Kidney (tissue), 14 donors: ENCODE data around the gene DNMBP. TPM values are rescaled to one million over a fixed set of nuclear protein-coding genes. Genes with fewer than 3 reads are reported as not detected.

Source experiments
- DNase-seq, 5 donors: peaks; one replicate each; pipeline ENCODE4 v3.0.0-alpha.2; 2013 to 2020
- FAIRE-seq: peaks from 2 replicates; lab custom pipeline; 2012; peaks lifted over from hg19 to GRCh38; lab: Jason Lieb, UNC
- H3K27ac ChIP-seq, 2 donors: one replicate each; pipeline ENCODE4 v1.7.0; 2013; ENCODE audit warnings: low read depth in 2 of 2, low read length in 2 of 2, inconsistent platforms in 1 of 2
- H3K27me3 ChIP-seq: one replicate; pipeline ENCODE4 v1.7.1; 2013; ENCODE audit warnings: low read length, inconsistent platforms; ENCODE audit not compliant: control insufficient read depth, insufficient read depth
- H3K36me3 ChIP-seq, 3 donors: one replicate each; pipeline versions ENCODE4 v1.7.0 to v1.7.1; 2013; ENCODE audit warnings: low read length in 3 of 3, control low read depth in 1 of 3, inconsistent platforms in 1 of 3; ENCODE audit not compliant: insufficient read depth in 3 of 3, control insufficient read depth in 2 of 3
- H3K4me1 ChIP-seq, 3 donors: one replicate each; pipeline versions ENCODE4 v1.7.0 to v1.7.1; 2013; ENCODE audit warnings: low read length in 3 of 3, inconsistent platforms in 1 of 3, low read depth in 1 of 3; ENCODE audit not compliant: control insufficient read depth in 2 of 3, insufficient read depth in 2 of 3
- H3K4me3 ChIP-seq, 3 donors: one replicate each; pipeline versions ENCODE4 v1.7.0 to v1.8.1; 2013; ENCODE audit warnings: low read length in 3 of 3, control low read depth in 1 of 3, inconsistent platforms in 1 of 3
- H3K9ac ChIP-seq, 3 donors: one replicate each; pipeline versions ENCODE4 v1.7.0 to v1.7.1; 2013; ENCODE audit warnings: low read length in 3 of 3, control low read depth in 1 of 3, inconsistent platforms in 1 of 3
- H3K9me3 ChIP-seq, 3 donors: one replicate each; pipeline versions ENCODE4 v1.7.0 to v1.7.1; 2013; ENCODE audit warnings: low read length in 3 of 3, control low read depth in 1 of 3, inconsistent platforms in 1 of 3; ENCODE audit not compliant: control insufficient read depth in 2 of 3, insufficient read depth in 1 of 3
- intact Hi-C: fragments of 100-400 bp; cut with DNase I; formaldehyde crosslinking; loops from one replicate; pipeline ENCODE4 v1.11.1; 2022
- polyA plus RNA-seq: library from polyadenylated mRNA; stranded (reverse); fragments of 350-450 nt; fragmentation: Illumina TruSeq; extraction: RNeasy Lipid Tissue Mini Kit (QIAGEN cat#74804); gene quantifications from one replicate; pipeline ENCODE4 v1.2.3, GENCODE V29; 2014; ENCODE audit warnings: low read depth, low replicate concordance; ENCODE audit not compliant: insufficient read depth
- total RNA-seq: library from RNA; stranded (reverse); fragmentation: NEBNext Ultra II Directional; extraction: Animal tissue kit (Norgen Biotek cat#: 25700); gene quantifications from one replicate; pipeline ENCODE4 v1.2.1, GENCODE V29; 2021
- TF ChIP-seq, protein P1 (sequence below): IDR thresholded peaks from 3 replicates; pipeline ENCODE4 v1.5.1; 2012; ENCODE audit warnings: mild to moderate bottlenecking, moderate library complexity, borderline replicate concordance; ENCODE audit not compliant: insufficient read depth; ENCODE audit errors: extremely low read depth
- donor health status: control.
- donor health status: control.
- donor health status: control.
- donor health status: control.
- donor health status: control.
- donor health status: DM: yes; HTN: yes; CAD: no.
- donor health status: Normal renal cell carcinoma (clear cell type).

DNMBP gene
- total and polyA plus RNA-seq, 2 donors from 2014 or later, result 11.6 to 23.7 TPM

DNA sequence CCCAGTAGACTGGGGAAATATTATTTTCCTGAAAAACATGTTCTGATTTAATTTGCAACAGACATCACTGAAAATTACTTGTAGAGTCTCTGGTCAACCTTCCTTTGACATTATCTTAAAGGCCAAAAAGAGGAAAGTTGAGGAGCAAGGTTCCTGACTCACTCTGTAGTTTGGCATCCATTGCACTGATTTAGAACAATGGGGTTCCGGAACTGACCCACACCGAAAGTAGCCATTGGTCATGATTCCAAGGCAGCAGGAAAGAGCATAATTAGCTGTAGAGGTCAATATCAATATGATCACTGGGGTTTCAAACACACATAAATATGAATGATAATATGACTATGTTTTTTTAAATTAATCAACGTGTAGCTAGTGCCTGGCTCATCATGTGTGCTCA lies 65.8 kb downstream of the DNMBP start:
- Histone ChIP-seq H3K27me3 (no peaks in the 10 kb centered on the region), H3K36me3 (no peaks in the 10 kb centered on the region), H3K27ac (no peak overlapping the region), H3K4me1 (peaks cover 0 to 5% (median 0%) of the 10 kb centered on the region in 3 donors), H3K4me3 (no peak overlapping the region), H3K9me3 (no peaks in the 10 kb centered on the region), H3K9ac (no peak overlapping the region)
- no peak for FAIRE-seq
- intact Hi-C loops, result no loop called here
- DNase-seq, result no peak
- TF ChIP-seq, protein P1, sequence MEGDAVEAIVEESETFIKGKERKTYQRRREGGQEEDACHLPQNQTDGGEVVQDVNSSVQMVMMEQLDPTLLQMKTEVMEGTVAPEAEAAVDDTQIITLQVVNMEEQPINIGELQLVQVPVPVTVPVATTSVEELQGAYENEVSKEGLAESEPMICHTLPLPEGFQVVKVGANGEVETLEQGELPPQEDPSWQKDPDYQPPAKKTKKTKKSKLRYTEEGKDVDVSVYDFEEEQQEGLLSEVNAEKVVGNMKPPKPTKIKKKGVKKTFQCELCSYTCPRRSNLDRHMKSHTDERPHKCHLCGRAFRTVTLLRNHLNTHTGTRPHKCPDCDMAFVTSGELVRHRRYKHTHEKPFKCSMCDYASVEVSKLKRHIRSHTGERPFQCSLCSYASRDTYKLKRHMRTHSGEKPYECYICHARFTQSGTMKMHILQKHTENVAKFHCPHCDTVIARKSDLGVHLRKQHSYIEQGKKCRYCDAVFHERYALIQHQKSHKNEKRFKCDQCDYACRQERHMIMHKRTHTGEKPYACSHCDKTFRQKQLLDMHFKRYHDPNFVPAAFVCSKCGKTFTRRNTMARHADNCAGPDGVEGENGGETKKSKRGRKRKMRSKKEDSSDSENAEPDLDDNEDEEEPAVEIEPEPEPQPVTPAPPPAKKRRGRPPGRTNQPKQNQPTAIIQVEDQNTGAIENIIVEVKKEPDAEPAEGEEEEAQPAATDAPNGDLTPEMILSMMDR, result no peak

- Histone ChIP-seq H3K27ac (no peak overlapping the region), H3K27me3 (no peaks in the 10 kb centered on the region), H3K4me1 (peaks cover 0 to 5% (median 0%) of the 10 kb centered on the region in 3 donors), H3K9me3 (no peaks in the 10 kb centered on the region), H3K9ac (no peak overlapping the region), H3K36me3 (no peaks in the 10 kb centered on the region), H3K4me3 (no peak overlapping the region)
- intact Hi-C loops, result no loop called here
- no peak for FAIRE-seq
- DNase-seq, result peak in 3 of 5 donors; percentile 43 to 78 (median 71)
- TF ChIP-seq, protein P1, result no peak
These were observed 67.6 kb downstream of the DNMBP start for GRCh38 chr10:99941942-99942820.

DNA sequence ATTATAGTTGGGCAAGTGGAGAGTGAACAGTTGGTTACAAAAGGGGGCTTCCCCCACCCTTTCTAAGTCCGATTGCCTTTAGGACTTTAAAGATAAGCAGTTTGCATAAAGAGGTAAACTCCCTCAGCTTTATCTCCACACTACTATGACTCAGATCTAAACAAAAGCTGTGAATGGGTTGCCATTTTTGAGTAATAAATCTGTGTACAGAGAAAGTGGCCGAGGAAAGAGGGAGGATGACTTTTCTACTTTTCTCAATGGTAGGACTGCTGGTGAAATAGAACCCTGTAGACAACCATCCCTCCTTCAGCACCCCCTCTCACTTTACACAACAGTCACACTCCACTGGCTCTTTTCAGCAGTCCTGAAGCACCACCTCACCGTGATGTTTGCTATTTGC lies 71.2 kb downstream of the DNMBP start:
- H3K36me3 ChIP-seq, result no peaks in the 10 kb centered on the region
- FAIRE-seq, result no peak
- peaks cover 0 to 5% (median 0%) of the 10 kb centered on the region in 3 donors for H3K4me1 ChIP-seq
- no peaks in the 10 kb centered on the region for H3K9me3 ChIP-seq
- TF ChIP-seq, protein P1, result no peak
- no peaks in the 10 kb centered on the region for H3K27me3 ChIP-seq
- intact Hi-C loops, result no loop called here
- no peak overlapping the region for H3K4me3 ChIP-seq
- DNase-seq, result peak in 3 of 5 donors; percentile 64 to 82 (median 75)
- H3K27ac ChIP-seq, result no peak overlapping the region
- H3K9ac ChIP-seq, result no peak overlapping the region
